Neural cell (in vitro differentiated cells): Measurements from ENCODE around the gene PCNX2.

Source experiments
- EP300 ChIP-seq: fragments of 450-650 bp; conservative IDR thresholded peaks from 2 replicates; pipeline ENCODE4 v1.6.1; 2014; ENCODE audit warnings: antibody characterized with exemption, mild to moderate bottlenecking, moderate library complexity; ENCODE audit not compliant: poor library complexity, severe bottlenecking
- EZH2 ChIP-seq: fragments of 200-600, 300-800 bp; shearing (Covaris generic), sonication (generic); IDR thresholded peaks from 2 replicates; pipeline ENCODE4 v1.6.1; 2014; ENCODE audit warnings: antibody characterized with exemption, low read length, borderline replicate concordance, mild to moderate bottlenecking; ENCODE audit not compliant: insufficient read depth, poor library complexity, severe bottlenecking
- POLR2AphosphoS5 ChIP-seq: IDR thresholded peaks from 2 replicates; pipeline ENCODE4 v1.6.1; 2012
- TAF1 ChIP-seq: IDR thresholded peaks from 2 replicates; pipeline ENCODE4 v1.6.1; 2012; ENCODE audit warnings: low read depth
- TF ChIP-seq, protein P1 (sequence below): fragments of 450-650 bp; IDR thresholded peaks from 2 replicates; pipeline ENCODE4 v1.5.1; 2014; ENCODE audit warnings: antibody characterized with exemption, mild to moderate bottlenecking, moderate library complexity; ENCODE audit not compliant: poor library complexity, severe bottlenecking

DNA sequence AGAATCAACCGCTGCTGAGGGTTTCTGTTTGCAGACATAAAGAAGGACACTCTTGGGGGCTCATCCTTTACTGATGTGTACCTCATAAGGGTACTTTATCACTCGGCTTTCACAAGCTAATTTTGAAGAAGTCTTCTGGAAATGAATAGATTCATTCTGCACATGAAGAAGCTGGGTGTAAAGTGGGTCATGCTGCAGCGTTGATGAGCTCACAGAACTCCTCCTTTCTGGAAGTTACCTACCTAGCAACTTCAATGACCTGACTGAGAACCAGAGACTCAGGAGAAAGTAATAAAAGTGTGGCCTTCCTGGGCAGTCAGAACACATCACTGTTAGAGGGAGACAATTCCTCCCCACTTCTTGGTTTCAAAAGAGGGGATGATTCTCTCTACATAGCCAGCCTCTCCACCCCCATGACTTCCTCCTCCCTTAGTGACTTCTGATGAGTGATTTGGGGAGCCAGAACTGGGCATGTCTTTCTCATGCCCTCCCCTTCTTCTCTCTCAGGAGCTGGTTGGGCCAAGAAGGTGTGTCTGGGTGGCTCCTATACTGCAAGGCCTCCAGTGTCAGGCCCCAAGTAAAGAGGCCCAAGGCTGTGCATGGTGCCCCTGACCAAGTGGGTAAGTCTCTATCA, 27.0 kb downstream of the PCNX2 start:
- TF ChIP-seq EZH2 (no peak), POLR2AphosphoS5 (no peak), TAF1 (no peak), EP300 (no peak)
- TF ChIP-seq, protein P1, sequence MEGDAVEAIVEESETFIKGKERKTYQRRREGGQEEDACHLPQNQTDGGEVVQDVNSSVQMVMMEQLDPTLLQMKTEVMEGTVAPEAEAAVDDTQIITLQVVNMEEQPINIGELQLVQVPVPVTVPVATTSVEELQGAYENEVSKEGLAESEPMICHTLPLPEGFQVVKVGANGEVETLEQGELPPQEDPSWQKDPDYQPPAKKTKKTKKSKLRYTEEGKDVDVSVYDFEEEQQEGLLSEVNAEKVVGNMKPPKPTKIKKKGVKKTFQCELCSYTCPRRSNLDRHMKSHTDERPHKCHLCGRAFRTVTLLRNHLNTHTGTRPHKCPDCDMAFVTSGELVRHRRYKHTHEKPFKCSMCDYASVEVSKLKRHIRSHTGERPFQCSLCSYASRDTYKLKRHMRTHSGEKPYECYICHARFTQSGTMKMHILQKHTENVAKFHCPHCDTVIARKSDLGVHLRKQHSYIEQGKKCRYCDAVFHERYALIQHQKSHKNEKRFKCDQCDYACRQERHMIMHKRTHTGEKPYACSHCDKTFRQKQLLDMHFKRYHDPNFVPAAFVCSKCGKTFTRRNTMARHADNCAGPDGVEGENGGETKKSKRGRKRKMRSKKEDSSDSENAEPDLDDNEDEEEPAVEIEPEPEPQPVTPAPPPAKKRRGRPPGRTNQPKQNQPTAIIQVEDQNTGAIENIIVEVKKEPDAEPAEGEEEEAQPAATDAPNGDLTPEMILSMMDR: no peak
